Upper lobe of left lung (tissue), 6 donors: ENCODE data around the gene CXCR5. TPM values are rescaled to one million over a fixed set of nuclear protein-coding genes. Genes with fewer than 3 reads are reported as not detected.

Source experiments
- ATAC-seq, 2 donors: fragments of 200-7000 bp; cut with Tn5 transposase; one replicate each; pipeline ENCODE4 v1.9.1; 2022; ENCODE audit warnings: mild to moderate bottlenecking in 2 of 2, moderate library complexity in 2 of 2; ENCODE audit not compliant: low FRiP score in 2 of 2
- DNase-seq, 2 donors: peaks; one replicate each; pipeline ENCODE4 v3.0.0-alpha.2; 2019 to 2020
- H3K27ac ChIP-seq, 4 donors: fragments of 200-600 bp; sonication (generic); one replicate each; pipeline ENCODE4 v1.5.1; 2016 to 2019
- H3K27me3 ChIP-seq, 4 donors: fragments of 200-600 bp; sonication (generic); one replicate each; pipeline ENCODE4 v1.5.1; 2017 to 2019
- H3K36me3 ChIP-seq, 4 donors: fragments of 200-600 bp; sonication (generic); one replicate each; pipeline ENCODE4 v1.5.1; 2016 to 2019
- H3K4me1 ChIP-seq, 4 donors: fragments of 200-600 bp; sonication (generic); one replicate each; pipeline ENCODE4 v1.5.1; 2018 to 2019
- H3K4me3 ChIP-seq, 4 donors: fragments of 200-600 bp; sonication (generic); one replicate each; pipeline ENCODE4 v1.5.1; 2017 to 2019; ENCODE audit warnings: mild to moderate bottlenecking in 2 of 4, moderate library complexity in 1 of 4
- H3K9me3 ChIP-seq, 4 donors: fragments of 200-600 bp; sonication (generic); one replicate each; pipeline ENCODE4 v1.5.1; 2018 to 2019
- EP300 ChIP-seq, 4 donors: sonication (generic); formaldehyde crosslinking; IDR thresholded peaks; one replicate each; pipeline ENCODE4 v1.5.1; 2017; ENCODE audit warnings: antibody characterized with exemption in 4 of 4, control low read depth in 2 of 4
- POLR2A ChIP-seq, 4 donors: fragments of 450-650 bp; IDR thresholded peaks; one replicate each; pipeline ENCODE4 v1.5.1; 2016 to 2017; ENCODE audit warnings: antibody characterized with exemption in 4 of 4, mild to moderate bottlenecking in 2 of 4
- POLR2AphosphoS5 ChIP-seq, 2 donors: sonication (generic); formaldehyde crosslinking; IDR thresholded peaks; one replicate each; pipeline ENCODE4 v1.5.1; 2017; ENCODE audit warnings: antibody characterized with exemption in 2 of 2
- WGBS, 2 donors: methylation state at CpG; one replicate each; pipeline ENCODE4 v1.1.5; 2017 to 2018; 5-methylcytosine and 5-hydroxymethylcytosine counted together
- total RNA-seq, 6 donors: library from RNA; depleted of rRNA in 4 of 6; stranded (reverse); fragments of >200 nt in 4 of 6; gene quantifications; one replicate each; pipeline versions ENCODE4 v1.1.0 to v1.2.1, GENCODE V29; 2016 to 2021
- TF ChIP-seq, protein P1 (sequence below), 6 experiments: fragments of 450-650 bp in 4 of 6; fragments of 200-600 bp in 2 of 6; sonication (generic) in 2 of 6; IDR thresholded peaks; one replicate each; pipeline ENCODE4 v1.5.1; 2016 to 2019; ENCODE audit warnings: antibody characterized with exemption in 6 of 6
- donor health status: DM: no; HTN: no; CAD: no; lungs with moderate emphysema.
- donor health status: DM: no; HTN: yes; CAD: no; lungs with severe emphysema.

The CXCR5 gene
- total RNA-seq, 6 donors from 2014 or later, result under 0.01 to 0.17 (median 0.16) TPM; not detected in 2

GRCh38 chr11:118923721-118924587 is 40.3 kb downstream of the CXCR5 start:
- TF ChIP-seq POLR2A (IDR thresholded peaks at IDR 0.05), result no peak
- no peak for TF ChIP-seq EP300 (IDR thresholded peaks at IDR 0.05)
- no peak for TF ChIP-seq POLR2AphosphoS5 (IDR thresholded peaks at IDR 0.05)
- TF ChIP-seq, protein P1, sequence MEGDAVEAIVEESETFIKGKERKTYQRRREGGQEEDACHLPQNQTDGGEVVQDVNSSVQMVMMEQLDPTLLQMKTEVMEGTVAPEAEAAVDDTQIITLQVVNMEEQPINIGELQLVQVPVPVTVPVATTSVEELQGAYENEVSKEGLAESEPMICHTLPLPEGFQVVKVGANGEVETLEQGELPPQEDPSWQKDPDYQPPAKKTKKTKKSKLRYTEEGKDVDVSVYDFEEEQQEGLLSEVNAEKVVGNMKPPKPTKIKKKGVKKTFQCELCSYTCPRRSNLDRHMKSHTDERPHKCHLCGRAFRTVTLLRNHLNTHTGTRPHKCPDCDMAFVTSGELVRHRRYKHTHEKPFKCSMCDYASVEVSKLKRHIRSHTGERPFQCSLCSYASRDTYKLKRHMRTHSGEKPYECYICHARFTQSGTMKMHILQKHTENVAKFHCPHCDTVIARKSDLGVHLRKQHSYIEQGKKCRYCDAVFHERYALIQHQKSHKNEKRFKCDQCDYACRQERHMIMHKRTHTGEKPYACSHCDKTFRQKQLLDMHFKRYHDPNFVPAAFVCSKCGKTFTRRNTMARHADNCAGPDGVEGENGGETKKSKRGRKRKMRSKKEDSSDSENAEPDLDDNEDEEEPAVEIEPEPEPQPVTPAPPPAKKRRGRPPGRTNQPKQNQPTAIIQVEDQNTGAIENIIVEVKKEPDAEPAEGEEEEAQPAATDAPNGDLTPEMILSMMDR (IDR thresholded peaks at IDR 0.05), result no peak

DNA sequence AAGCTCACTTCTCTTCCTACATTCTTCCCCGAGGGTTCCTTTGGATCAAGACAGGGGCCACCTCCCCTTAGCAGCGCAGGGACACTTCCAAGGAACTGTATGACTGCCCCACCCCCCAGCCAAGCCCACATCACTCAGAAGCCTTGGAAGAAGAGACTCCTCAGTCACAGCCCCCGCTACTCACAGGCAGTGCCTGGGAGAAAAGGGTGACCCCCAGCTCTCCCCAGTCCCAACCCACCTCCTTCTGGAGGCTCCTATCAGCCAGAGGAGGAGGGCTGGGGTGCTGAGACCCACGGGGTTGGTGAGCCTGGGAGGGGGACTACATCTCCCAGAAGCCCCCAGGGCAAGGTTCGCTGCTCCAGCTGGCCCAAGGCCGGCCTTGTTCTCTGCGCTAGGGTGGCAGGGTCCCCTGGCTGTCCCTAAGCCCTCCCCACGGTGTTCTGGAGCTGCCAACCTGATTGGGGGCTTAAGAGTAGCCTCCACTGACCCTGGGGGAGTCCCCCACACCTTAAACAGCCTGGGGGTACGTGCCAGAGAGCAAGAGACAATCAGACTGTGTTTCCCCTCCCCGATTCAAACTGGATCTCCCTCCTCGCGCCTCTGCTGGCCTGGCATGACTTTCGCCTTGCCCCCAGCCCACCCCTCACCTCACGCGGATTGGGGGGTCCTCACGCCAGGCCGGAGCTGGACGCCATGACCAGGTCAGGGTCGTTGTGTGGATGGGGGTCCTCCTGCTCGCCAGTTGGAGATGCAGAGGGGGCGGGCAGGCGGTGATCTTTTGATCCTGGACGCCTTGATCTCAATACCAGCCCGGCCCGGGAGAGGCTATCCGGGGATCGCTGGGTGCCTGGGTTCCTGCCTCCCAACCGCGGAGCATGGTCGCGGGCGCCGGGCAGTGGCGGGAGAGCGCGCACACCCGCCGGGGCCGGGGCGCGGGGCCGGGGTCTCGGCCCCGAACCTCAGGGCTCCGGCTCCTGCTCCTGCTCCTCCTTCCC is 41.2 kb downstream of the CXCR5 start:
- peaks cover 61 to 71% (median 66%) of the 10 kb centered on the region in 4 donors for H3K4me1 ChIP-seq

More at GRCh38 chr11:118923721-118924587, 40.3 kb downstream of the CXCR5 start:
- peak in 1 of 2 donors; percentile 53 for DNase-seq
- Histone ChIP-seq H3K4me3 (peak overlapping the region; percentile 86 to 97 (median 91)), H3K36me3 (no peaks in the 10 kb centered on the region), H3K27me3 (no peaks in the 10 kb centered on the region), H3K4me1 (peaks cover 69 to 79% (median 73%) of the 10 kb centered on the region in 4 donors), H3K27ac (peak overlapping the region; percentile 94 to 98 (median 97)), H3K9me3 (no peaks in the 10 kb centered on the region)
- no peak for ATAC-seq
- WGBS, 2 donors, result 0 to 16% methylated on average over 6 to 7 of the region's 7 CpGs

GRCh38 chr11:118927554-118928100 is 43.9 kb downstream of the CXCR5 start:
- ATAC-seq (no peak), DNase-seq (no peak)
- Histone ChIP-seq H3K27me3 (no peaks in the 10 kb centered on the region), H3K9me3 (no peaks in the 10 kb centered on the region), H3K4me3 (peak overlapping the region in 3 of 4 donors; percentile 73 to 82 (median 80)), H3K27ac (peak overlapping the region; percentile 88 to 97 (median 94)), H3K4me1 (peaks cover 43 to 52% (median 48%) of the 10 kb centered on the region in 4 donors), H3K36me3 (no peaks in the 10 kb centered on the region)
- TF ChIP-seq, protein P1 (IDR thresholded peaks at IDR 0.05), result no peak
- TF ChIP-seq EP300 (IDR thresholded peaks at IDR 0.05) (no peak), POLR2AphosphoS5 (IDR thresholded peaks at IDR 0.05) (no peak), POLR2A (IDR thresholded peaks at IDR 0.05) (no peak)
- WGBS, 2 donors, result 15 to 16% methylated on average over 3 to 7 of the region's 7 CpGs

More for the DNA sequence above, 41.2 kb downstream of the CXCR5 start:
- no peak for ATAC-seq
- 1% methylated on average over 24 to 35 of the region's 45 CpGs for WGBS, 2 donors
- TF ChIP-seq POLR2A (IDR thresholded peaks at IDR 0.05) (peak in 1 of 4 donors; percentile 33), EP300 (IDR thresholded peaks at IDR 0.05) (no peak), POLR2AphosphoS5 (IDR thresholded peaks at IDR 0.05) (peak in 1 of 2 donors; percentile 29)
- TF ChIP-seq, protein P1 (IDR thresholded peaks at IDR 0.05), result no peak
- Histone ChIP-seq H3K27me3 (no peaks in the 10 kb centered on the region), H3K27ac (peak overlapping the region; percentile 94 to 98 (median 97)), H3K36me3 (no peaks in the 10 kb centered on the region), H3K9me3 (no peaks in the 10 kb centered on the region), H3K4me3 (peak overlapping the region; percentile 86 to 97 (median 91))
- DNase-seq, result peak; percentile 72 to 84

GRCh38 chr11:118928101-118928869 is 44.6 kb downstream of the CXCR5 start:
- Histone ChIP-seq H3K4me3 (peak overlapping the region; percentile 73 to 93 (median 81)), H3K36me3 (no peaks in the 10 kb centered on the region), H3K27ac (peak overlapping the region; percentile 88 to 97 (median 94)), H3K4me1 (peaks cover 37 to 45% (median 41%) of the 10 kb centered on the region in 4 donors), H3K27me3 (no peaks in the 10 kb centered on the region), H3K9me3 (no peaks in the 10 kb centered on the region)
- ATAC-seq, result peak; percentile 87 to 88
- DNase-seq, result peak; percentile 89 to 96
- WGBS, 2 donors, result 0 to 1% methylated on average over 11 to 25 of the region's 32 CpGs
- TF ChIP-seq POLR2AphosphoS5 (IDR thresholded peaks at IDR 0.05) (peak; percentile 69 to 79), EP300 (IDR thresholded peaks at IDR 0.05) (no peak), POLR2A (IDR thresholded peaks at IDR 0.05) (peak in 1 of 4 donors; percentile 46)
- TF ChIP-seq, protein P1 (IDR thresholded peaks at IDR 0.05), result peak; percentile 86 to 97 (median 96)
